NCI-H345 treated with DMSO at 0.1 percent for 48 hours (cell line): ENCODE measurements around the gene LRRC17.
"Not testable (repeated sequence)": the region's sequence is repeated elsewhere in the genome, so short reads cannot be mapped to it uniquely, and the experiment has no call there.

Experiments
- DNase-seq: peaks from one replicate; lab custom pipeline; 2025; ENCODE audit not compliant: unreplicated experiment; lab: John Stamatoyannopoulos, UW

The LRRC17 gene

DNA sequence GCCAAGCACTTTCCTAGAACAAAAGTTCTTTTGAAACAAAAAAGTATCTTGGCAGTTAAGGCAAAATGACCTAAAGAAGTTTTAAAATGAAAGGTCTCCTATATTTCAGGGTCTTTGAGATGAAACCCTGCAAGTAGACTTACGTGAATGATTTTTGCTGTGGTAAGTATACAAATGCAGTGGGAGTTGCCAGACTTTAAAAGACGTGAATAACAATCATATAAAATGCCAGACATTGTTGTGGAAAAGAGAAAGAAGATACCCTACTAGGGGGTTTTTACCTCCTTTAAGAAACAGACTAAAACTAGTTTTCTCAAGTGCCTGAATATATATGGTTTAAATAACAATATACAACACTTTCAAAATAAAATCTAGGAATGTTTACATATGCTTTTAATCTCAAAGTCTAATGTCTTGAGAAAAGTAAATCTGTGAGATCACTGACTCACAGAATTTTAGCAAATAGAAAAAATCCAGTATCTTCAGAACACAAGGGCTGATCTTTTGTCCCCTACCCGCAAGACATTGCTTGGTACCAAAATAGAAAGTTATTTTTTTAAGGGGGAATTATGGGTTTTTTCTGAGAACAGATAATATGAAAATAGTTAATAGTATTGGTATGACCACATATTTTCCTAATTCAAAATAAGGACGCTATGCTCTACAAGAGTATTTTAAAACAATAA is 29.5 kb downstream of the LRRC17 start:
- DNase-seq, result no peak

GRCh38 chr7:102942868-102943267 is 30.1 kb downstream of the LRRC17 start:
- DNase-seq, result no peak

DNA sequence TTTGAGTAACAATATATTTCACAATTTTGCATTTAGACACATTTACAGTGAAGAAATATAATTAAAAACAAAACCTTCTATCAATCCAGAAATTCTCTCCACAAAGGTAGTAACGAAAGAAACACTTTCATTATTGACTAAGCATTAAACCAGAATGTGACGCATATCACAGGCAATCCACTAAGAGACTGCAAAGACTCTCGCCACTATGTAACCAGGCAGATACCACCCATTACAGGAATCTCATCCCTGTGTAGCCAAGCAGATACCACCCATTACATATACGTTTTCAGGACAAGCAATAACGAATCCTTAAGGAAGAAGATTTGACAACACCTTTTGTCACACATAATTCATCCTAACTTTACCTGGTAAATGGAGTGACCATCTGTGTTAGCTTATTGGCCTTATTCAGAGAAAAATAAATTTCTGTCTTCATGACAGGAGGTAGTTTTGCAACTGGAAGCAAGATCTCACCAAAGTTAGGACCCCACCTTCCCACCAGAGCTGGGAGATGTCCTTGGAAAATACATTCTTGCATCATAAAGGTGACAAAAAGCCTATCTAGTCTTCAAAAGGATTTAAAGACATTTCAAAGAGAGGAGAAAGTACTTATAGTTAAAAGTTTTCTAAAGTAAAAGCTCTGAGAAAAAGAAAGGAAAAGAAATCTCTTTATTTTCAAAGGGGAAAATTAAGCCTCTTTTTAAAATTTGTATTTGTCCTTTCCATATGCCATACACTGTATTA is 30.8 kb downstream of the LRRC17 start:
- no peak for DNase-seq

DNA sequence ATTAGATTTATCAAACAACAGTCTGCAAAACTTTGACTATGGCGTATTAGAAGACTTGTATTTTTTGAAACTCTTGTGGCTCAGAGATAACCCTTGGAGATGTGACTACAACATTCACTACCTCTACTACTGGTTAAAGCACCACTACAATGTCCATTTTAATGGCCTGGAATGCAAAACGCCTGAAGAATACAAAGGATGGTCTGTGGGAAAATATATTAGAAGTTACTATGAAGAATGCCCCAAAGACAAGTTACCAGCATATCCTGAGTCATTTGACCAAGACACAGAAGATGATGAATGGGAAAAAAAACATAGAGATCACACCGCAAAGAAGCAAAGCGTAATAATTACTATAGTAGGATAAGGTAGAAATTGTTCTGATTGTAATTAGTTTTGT is 31.4 kb downstream of the LRRC17 start:
- DNase-seq, result no peak

- no peak for DNase-seq
Observed at GRCh38 chr7:102951839-102952238, 39.0 kb downstream of the LRRC17 start.

GRCh38 chr7:102953406-102953805 is 40.6 kb downstream of the LRRC17 start:
- DNase-seq, result no peak

DNA sequence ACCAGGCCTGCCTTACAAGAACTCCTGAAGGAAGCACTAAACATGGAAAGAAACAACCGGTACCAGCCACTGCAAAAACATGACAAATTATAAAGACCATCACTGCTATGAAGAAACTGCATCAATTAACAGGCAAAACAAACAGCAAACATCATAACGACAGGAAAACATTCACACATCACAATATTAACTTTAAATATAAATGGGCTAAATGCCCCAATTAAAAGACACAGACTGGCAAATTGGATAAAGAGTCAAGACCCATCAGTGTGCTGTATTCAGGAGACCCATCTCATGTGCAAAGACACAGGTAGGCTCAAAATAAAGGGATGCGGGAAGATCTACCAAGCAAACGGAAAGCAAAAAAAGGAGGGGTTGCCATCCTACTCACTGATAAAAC is 41.6 kb downstream of the LRRC17 start:
- not testable (repeated sequence) for DNase-seq

GRCh38 chr7:102958004-102958403 is 45.2 kb downstream of the LRRC17 start:
- not testable (repeated sequence) for DNase-seq

DNA sequence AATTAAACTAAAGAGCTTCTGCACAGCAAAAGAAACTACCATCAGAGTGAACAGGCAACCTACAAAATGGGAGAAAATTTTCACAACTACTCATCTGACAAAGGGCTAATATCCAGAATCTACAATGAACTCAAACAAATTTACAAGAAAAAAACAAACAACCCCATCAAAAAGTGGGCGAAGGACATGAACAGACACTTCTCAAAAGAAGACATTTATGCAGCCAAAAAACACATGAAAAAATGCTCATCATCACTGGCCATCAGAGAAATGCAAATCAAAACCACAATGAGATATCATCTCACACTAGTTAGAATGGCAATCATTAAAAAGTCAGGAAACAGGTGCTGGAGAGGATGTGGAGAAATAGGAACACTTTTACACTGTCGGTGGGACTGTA is 49.2 kb downstream of the LRRC17 start:
- DNase-seq, result not testable (repeated sequence)

- DNase-seq, result no peak
Observed at GRCh38 chr7:102966465-102966864, 53.7 kb downstream of the LRRC17 start.

DNA sequence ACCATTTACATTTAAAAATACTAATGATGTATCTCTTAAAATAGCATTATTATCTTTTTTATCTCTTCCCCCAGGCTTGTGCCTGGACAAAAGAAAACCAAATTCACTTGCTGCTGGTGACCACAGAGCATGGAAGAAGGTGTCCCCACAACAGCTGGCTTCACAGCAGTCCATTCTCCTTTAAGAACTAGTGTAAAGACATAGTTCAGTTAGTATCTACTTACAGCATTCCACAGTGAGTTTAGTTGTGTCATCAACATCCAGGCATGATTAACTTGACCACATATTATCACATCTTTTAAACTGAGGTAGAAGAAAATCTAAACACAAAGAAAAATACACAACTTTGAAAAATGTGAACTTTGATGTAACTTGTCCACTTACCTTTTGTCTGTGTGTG is 55.0 kb downstream of the LRRC17 start:
- no peak for DNase-seq

DNA sequence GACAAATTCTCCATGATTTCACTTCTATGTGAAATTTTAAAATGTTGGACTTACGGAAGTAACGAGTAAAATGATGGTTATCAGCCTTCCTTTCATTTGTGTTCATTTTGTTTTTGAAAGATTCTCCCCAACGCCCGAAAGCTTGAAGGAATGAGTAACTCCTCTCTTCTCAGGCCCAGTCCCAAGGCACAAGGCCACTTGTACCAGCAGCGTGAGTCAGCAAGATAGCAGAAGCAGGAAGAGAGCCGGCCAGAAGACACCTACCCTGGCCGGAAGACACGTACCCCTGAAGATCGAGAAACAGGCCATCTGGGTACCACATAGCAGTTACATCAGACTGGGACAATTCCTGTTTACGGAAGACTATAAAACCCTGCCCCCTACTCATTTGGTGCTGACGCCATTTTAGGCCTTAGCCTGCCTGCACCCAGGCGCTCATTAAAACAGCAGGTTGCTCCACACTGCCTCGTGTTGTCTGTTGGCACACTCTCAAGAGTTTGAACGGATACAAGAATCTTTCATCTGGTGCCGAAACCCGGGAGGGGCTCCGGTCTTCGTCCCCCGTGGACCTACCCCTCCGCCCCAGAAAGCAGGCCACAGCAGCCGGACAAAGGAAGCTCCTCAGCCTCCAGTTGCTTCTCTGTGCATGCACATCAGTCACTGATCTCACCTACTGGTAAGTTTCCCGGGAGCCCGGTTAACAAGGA is 60.4 kb downstream of the LRRC17 start:
- DNase-seq, result no peak

- DNase-seq, result no peak
Observed at GRCh38 chr7:102974366-102975236, 61.8 kb downstream of the LRRC17 start.

- no peak for DNase-seq
Observed at GRCh38 chr7:102975854-102976253, 63.1 kb downstream of the LRRC17 start.

DNA sequence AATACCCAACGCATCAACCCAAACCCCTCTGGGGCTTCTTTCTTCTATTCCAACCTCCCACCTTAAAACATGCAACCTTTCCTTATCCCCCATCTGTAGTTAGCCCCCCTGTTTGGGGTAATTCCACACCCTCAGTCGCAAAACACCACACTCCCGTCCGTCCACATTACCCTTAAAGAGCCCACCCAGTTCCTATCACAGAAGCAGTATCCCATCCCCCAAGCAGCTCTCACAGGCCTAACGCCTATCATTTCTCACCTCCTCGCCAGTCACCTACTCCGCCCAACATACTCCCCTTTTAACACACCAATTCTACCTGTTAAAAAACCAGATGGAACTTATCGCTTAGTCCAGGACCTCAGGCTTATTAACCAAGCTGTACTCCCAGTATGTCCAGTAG is 63.7 kb downstream of the LRRC17 start:
- DNase-seq, result no peak

DNA sequence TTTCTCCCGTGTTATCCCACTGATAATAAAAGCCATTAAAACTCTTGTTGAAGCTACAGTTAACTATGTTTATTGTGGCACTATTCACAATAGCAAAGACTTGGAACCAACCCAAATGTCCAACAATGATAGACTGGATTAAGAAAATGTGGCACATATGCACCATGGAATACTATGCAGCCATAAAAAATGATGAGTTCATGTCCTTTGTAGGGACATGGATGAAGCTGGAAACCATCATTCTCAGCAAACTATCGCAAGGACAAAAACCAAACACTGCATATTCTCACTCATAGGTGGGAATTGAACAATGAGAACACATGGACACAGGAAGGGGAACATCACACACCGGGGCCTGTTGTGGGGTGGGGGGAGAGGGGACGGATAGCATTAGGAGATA is 64.8 kb downstream of the LRRC17 start:
- not testable (repeated sequence) for DNase-seq

GRCh38 chr7:102978284-102978683 is 65.5 kb downstream of the LRRC17 start:
- DNase-seq, result no peak

GRCh38 chr7:102979670-102980069 is 66.9 kb downstream of the LRRC17 start:
- no peak for DNase-seq

- DNase-seq, result no peak
Observed at GRCh38 chr7:102981451-102981850, 68.7 kb downstream of the LRRC17 start.

DNA sequence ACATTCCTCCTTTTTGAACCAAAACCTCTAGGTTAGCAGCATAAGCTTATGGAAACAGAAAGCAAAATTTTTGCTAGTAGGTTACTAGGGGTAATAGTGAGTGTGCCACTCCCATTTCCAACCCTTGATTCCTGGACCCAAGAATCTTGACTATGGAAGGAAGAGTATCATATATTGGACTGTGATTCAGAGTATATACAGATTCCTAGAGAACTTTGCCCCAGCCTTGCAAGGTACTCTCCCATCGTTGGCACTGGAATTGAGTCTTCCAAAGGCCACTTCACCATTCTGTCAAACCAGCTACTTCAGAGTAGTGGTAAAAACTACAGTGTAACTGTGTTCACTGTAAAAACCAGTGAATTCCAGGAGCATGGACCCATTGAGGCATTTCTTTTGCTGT is 69.4 kb downstream of the LRRC17 start:
- no peak for DNase-seq

DNA sequence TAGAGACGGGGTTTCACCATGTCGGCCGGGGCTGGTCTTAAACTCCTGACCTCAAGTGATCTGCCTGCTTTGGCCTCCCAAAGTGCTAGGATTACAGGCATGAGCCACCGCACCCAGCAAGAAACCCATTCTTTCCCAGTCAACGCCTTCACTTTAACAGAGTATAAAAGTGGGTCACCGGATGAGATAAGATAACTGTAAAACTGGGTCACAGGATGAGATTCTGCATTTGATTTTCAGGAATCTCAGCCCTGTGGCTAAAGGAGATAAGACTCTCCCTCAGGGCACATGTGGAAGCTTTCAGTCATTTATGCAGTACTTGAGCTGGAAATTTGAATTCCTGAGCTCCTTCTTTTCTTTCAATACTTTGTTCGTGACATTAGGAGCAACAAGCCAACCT is 70.8 kb downstream of the LRRC17 start:
- no peak for DNase-seq
